Loucy (cell line): ENCODE results near the gene DMPK.

Experiments used
- CTCF ChIP-seq: fragments of 200-600 bp; sonication (generic); conservative IDR thresholded peaks from 2 replicates; pipeline ENCODE4 v1.5.1; 2014; ENCODE audit warnings: mild to moderate bottlenecking, antibody characterized with exemption, low read length
- EZH2phosphoT487 ChIP-seq: fragments of 200-600 bp; IDR thresholded peaks from 2 replicates; pipeline ENCODE4 v1.6.1; 2018; ENCODE audit warnings: antibody characterized with exemption, mild to moderate bottlenecking, moderate library complexity, borderline replicate concordance

GRCh38 chr19:45785781-45786532 lies 3.7 kb upstream of the DMPK start:
- TF ChIP-seq CTCF = no peak
- TF ChIP-seq EZH2phosphoT487 = no peak
